Measurements from ENCODE around the gene STK38.

STK38 gene

GRCh38 chr6:36479256-36479655 is 68.0 kb downstream of the STK38 start:
- DNase-seq, result no peak
- Histone ChIP-seq H3K27me3 (replicated peaks) (no peaks in the 10 kb centered on the region), H3K27ac (no peak overlapping the region), H3K36me3 (replicated peaks) (peaks cover 44% of the 10 kb centered on the region), H3K4me3 (ENCODE audit: low read depth, low read length) (no peak overlapping the region)
- in situ Hi-C loops (cut with HindIII; ENCODE audit: low pct_ligation_motif_present, low sequenced_read_pairs), result no loop called here
- TF ChIP-seq CTCF (IDR thresholded peaks at IDR 0.05; ENCODE audit: low read depth, low read length, missing control alignments), result no peak

GRCh38 chr6:36478051-36478526 is 69.2 kb downstream of the STK38 start:
- peaks cover 47% of the 10 kb centered on the region for H3K36me3 ChIP-seq (replicated peaks)
- H3K27me3 ChIP-seq (replicated peaks), result no peaks in the 10 kb centered on the region
- in situ Hi-C loops (cut with HindIII; ENCODE audit: low pct_ligation_motif_present, low sequenced_read_pairs), result no loop called here
- no peak for TF ChIP-seq CTCF (IDR thresholded peaks at IDR 0.05; ENCODE audit: low read depth, low read length, missing control alignments)
- DNase-seq, result no peak
- no peak overlapping the region for H3K4me3 ChIP-seq (ENCODE audit: low read depth, low read length)
- no peak overlapping the region for H3K27ac ChIP-seq

- H3K36me3 ChIP-seq (replicated peaks), result peaks cover 30% of the 10 kb centered on the region
- TF ChIP-seq CTCF (IDR thresholded peaks at IDR 0.05; ENCODE audit: low read depth, low read length, missing control alignments), result no peak
- no peak overlapping the region for H3K4me3 ChIP-seq (ENCODE audit: low read depth, low read length)
- in situ Hi-C loops (cut with HindIII; ENCODE audit: low pct_ligation_motif_present, low sequenced_read_pairs), result no loop called here
- DNase-seq, result no peak
- no peak overlapping the region for H3K27ac ChIP-seq
- H3K27me3 ChIP-seq (replicated peaks), result no peaks in the 10 kb centered on the region
Observed at GRCh38 chr6:36469946-36470345, 77.3 kb downstream of the STK38 start.

- no peaks in the 10 kb centered on the region for H3K27me3 ChIP-seq (replicated peaks)
- H3K4me3 ChIP-seq (ENCODE audit: low read depth, low read length), result no peak overlapping the region
- DNase-seq, result no peak
- in situ Hi-C loops (cut with HindIII; ENCODE audit: low pct_ligation_motif_present, low sequenced_read_pairs), result no loop called here
- no peak for TF ChIP-seq CTCF (IDR thresholded peaks at IDR 0.05; ENCODE audit: low read depth, low read length, missing control alignments)
- H3K36me3 ChIP-seq (replicated peaks), result peaks cover 27% of the 10 kb centered on the region
- H3K27ac ChIP-seq, result no peak overlapping the region
Observed at GRCh38 chr6:36469148-36469661, 78.1 kb downstream of the STK38 start.

GRCh38 chr6:36467625-36468024 is 79.7 kb downstream of the STK38 start:
- H3K4me3 ChIP-seq (ENCODE audit: low read depth, low read length), result no peak overlapping the region
- H3K36me3 ChIP-seq (replicated peaks), result peaks cover 24% of the 10 kb centered on the region
- in situ Hi-C loops (cut with HindIII; ENCODE audit: low pct_ligation_motif_present, low sequenced_read_pairs), result no loop called here
- H3K27me3 ChIP-seq (replicated peaks), result no peaks in the 10 kb centered on the region
- DNase-seq, result no peak
- H3K27ac ChIP-seq, result no peak overlapping the region
- no peak for TF ChIP-seq CTCF (IDR thresholded peaks at IDR 0.05; ENCODE audit: low read depth, low read length, missing control alignments)

GRCh38 chr6:36464233-36464632 is 83.0 kb downstream of the STK38 start:
- Histone ChIP-seq H3K27me3 (replicated peaks) (no peaks in the 10 kb centered on the region), H3K36me3 (replicated peaks) (peaks cover 4% of the 10 kb centered on the region), H3K4me3 (ENCODE audit: low read depth, low read length) (no peak overlapping the region), H3K27ac (no peak overlapping the region)
- in situ Hi-C loops (cut with HindIII; ENCODE audit: low pct_ligation_motif_present, low sequenced_read_pairs), result no loop called here
- no peak for TF ChIP-seq CTCF (IDR thresholded peaks at IDR 0.05; ENCODE audit: low read depth, low read length, missing control alignments)
- DNase-seq, result no peak
